HUES48 (cell line): Measurements from ENCODE around the gene TEX11.
"Not testable (repeated sequence)": the region's sequence is repeated elsewhere in the genome, so short reads cannot be mapped to it uniquely, and the experiment has no call there.

Experiments
- H3K27ac ChIP-seq: one replicate; pipeline ENCODE4 v1.7.0; 2013; ENCODE audit warnings: low read depth, low read length, inconsistent platforms
- H3K27me3 ChIP-seq: 2 replicates; pipeline ENCODE4 v1.6.1; 2013; ENCODE audit warnings: mild to moderate bottlenecking, low read length; ENCODE audit not compliant: control insufficient read depth, insufficient read depth
- H3K36me3 ChIP-seq: 2 replicates; pipeline ENCODE4 v1.6.1; 2013; ENCODE audit warnings: low read length; ENCODE audit not compliant: control insufficient read depth, insufficient read depth
- H3K4me1 ChIP-seq: 2 replicates; pipeline ENCODE4 v1.6.1; 2013; ENCODE audit warnings: mild to moderate bottlenecking, low read length; ENCODE audit not compliant: control insufficient read depth, insufficient read depth
- H3K4me3 ChIP-seq: 2 replicates; pipeline ENCODE4 v1.5.1; 2013; ENCODE audit warnings: mild to moderate bottlenecking, low read depth, low read length
- H3K9ac ChIP-seq: 2 replicates; pipeline ENCODE4 v1.6.1; 2013; ENCODE audit warnings: mild to moderate bottlenecking, low read depth, low read length, moderate library complexity
- H3K9me3 ChIP-seq: 2 replicates; pipeline ENCODE4 v1.6.1; 2013; ENCODE audit warnings: low read length; ENCODE audit not compliant: control insufficient read depth, insufficient read depth

Gene TEX11

DNA sequence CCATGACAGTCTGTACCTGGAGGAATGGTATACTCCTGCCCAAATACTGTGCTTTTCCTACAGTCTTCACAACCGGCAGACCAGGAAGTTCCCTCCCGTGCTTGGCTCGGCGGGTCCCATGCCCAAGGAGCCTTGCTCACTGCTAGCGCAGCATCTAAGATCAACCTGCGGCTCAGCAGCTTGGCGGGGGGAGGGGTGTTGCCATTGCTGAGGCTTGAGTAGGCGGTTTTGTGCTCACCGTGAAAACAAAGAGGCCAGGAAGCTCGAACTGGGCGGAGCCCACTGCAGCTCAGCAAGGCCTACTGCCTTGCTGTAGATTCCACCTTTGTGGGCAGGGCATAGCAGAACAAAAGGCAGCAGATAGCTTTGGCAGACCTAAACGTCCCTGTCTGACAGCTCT lies 152.7 kb downstream of the TEX11 start:
- Histone ChIP-seq H3K27me3 (no peaks in the 10 kb centered on the region), H3K9me3 (peaks cover 25% of the 10 kb centered on the region), H3K36me3 (no peaks in the 10 kb centered on the region), H3K9ac (no peak overlapping the region), H3K27ac (no peak overlapping the region), H3K4me3 (no peak overlapping the region), H3K4me1 (no peaks in the 10 kb centered on the region)

DNA sequence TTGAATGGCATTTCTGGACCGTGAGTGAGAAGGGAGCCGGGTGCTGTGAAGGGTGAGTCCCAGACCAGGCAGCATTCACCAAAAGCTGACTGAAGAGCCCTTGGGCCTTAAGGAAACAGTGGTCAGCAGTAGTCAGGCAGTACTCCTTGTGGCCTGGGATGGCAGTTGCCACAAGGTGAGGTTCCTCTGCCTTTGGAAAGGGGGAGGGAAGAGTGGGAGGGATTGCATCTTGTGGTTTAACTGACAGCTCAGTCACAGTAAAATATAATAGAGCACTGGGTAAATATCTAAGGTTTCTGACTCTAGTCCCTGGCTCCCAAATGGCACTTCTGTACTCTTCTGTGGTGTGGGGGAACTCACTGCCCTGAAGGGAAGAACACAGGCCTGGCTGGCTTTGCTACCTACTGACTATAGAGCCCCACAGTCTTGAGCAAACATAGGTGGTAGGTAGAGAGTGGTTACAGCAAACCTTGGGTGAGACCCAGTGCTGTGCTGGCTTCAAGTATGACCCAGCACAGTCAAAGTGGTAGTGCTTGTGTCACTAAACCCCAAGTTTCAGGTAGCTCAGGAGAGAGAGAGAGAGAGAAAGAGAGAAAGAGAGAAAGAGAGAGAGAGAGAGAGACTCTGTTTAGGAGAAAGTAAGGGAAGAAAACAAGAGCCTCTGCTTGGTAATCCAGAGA lies 154.2 kb downstream of the TEX11 start:
- Histone ChIP-seq H3K27ac (no peak overlapping the region), H3K4me1 (no peaks in the 10 kb centered on the region), H3K27me3 (no peaks in the 10 kb centered on the region), H3K9ac (no peak overlapping the region), H3K4me3 (no peak overlapping the region), H3K36me3 (no peaks in the 10 kb centered on the region), H3K9me3 (peaks cover 25% of the 10 kb centered on the region)

DNA sequence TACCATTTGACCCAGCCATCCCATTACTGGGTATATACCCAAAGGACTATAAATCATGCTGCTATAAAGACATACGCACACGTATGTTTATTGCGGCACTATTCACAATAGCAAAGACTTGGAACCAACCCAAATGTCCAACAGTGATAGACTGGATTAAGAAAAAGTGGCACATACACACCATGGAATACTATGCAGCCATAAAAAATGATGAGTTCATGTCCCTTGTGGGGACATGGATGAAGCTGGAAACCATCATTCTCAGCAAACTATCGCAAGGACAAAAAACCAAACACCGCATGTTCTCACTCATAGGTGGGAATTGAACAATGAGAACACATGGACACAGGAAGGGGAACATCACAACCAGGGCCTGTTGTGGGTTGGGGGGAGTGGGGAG lies 174.7 kb downstream of the TEX11 start:
- peaks cover 19% of the 10 kb centered on the region; the same call in 1 of the 2 replicates for H3K9me3 ChIP-seq
- H3K27me3 ChIP-seq, H3K4me1 ChIP-seq, H3K9ac ChIP-seq, H3K4me3 ChIP-seq, H3K27ac ChIP-seq, H3K36me3 ChIP-seq: not testable (repeated sequence)

DNA sequence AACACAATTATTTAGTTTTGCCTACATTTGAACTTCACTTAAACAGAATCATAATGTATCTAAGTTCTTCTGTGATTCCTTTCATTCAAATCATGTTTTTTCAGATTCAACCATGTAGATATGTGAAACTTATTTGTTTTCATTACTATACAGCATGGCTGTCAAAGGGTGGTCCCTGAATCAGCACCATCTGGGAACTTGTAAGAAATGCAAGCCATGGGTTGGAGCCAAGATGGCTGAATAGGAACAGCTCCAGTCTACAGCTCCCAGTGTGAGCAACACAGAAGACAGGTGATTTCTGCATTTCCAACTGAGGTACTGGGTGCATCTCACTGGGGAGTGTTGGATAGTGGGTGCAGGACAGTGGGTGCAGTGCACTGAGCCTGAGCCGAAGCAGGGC lies 180.6 kb downstream of the TEX11 start:
- H3K36me3 ChIP-seq, H3K27ac ChIP-seq, H3K27me3 ChIP-seq, H3K4me1 ChIP-seq, H3K4me3 ChIP-seq, H3K9ac ChIP-seq: not testable (repeated sequence)
- H3K9me3 ChIP-seq: peaks cover 27% of the 10 kb centered on the region

DNA sequence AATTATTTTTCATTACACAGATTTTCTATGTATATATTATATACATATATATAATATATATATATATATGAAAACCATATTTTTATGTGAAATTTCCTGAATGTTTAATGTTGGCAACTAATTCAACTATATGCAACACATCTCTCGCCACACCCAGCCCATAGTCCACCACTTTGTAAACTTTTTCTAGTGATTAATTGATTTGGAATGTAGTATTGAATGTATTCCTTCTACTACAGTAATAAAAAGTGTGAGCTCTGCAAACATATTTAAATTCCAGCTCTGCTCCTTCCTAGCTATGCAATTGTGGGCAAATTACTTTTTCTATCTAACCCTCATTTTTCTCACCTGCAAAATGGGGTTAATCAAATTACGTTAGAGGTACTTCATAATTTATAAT lies 187.8 kb downstream of the TEX11 start:
- Histone ChIP-seq H3K4me1 (no peaks in the 10 kb centered on the region), H3K9ac (no peak overlapping the region), H3K9me3 (peaks cover 31% of the 10 kb centered on the region), H3K4me3 (no peak overlapping the region), H3K27ac (no peak overlapping the region), H3K36me3 (no peaks in the 10 kb centered on the region), H3K27me3 (no peaks in the 10 kb centered on the region)

DNA sequence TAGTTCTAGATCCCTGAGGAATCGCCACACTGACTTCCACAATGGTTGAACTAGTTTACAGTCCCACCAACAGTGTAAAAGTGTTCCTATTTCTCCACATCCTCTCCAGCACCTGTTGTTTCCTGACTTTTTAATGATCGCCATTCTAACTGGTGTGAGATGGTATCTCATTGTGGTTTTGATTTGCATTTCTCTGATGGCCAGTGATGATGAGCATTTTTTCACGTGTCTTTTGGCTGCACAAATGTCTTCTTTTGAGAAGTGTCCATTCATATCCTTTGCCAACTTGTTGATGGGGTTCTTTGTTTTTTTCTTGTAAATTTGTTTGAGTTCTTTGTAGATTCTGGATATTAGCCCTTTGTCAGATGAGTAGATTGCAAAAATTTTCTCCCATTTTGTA lies 197.2 kb downstream of the TEX11 start:
- not testable (repeated sequence) for H3K4me3 ChIP-seq, H3K36me3 ChIP-seq, H3K27ac ChIP-seq, H3K9ac ChIP-seq, H3K4me1 ChIP-seq, H3K27me3 ChIP-seq
- peaks cover 36% of the 10 kb centered on the region for H3K9me3 ChIP-seq

DNA sequence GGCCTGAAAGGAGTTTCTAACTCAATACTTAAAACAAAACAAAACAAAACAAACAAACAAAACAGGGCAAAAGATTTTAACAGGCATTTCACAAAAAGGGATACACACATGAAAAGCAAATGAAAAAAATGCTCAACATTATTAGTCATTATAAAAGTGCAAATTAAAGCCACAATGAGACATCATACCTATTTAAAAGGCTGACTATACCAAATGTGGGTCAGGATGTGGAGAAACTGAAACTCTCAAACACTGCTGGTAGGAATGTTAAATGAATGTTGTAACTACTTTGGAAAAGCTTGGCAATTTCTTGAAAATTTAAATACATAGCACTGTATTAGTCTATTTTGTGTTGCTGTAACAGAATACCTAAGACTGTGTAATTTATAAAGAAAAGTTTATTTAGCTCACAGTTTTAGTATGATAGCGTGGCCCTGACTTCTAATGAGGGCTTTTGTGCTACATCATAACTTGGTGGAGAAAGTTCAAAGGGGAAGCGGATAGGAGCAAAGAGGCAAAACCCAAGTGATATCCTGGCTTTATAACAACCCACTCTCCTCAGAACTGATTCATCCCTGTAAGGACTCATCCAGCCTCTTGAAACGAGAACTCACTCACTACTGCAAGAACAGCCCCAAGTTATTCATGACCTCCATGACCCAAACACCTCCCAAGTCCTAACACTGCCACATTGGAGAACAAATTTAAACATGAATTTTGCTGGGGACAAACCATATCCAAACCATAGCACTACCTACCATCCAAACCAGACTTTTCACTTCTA lies 214.0 kb downstream of the TEX11 start:
- no peak overlapping the region for H3K9ac ChIP-seq
- no peaks in the 10 kb centered on the region for H3K36me3 ChIP-seq
- H3K27ac ChIP-seq: no peak overlapping the region
- H3K9me3 ChIP-seq: peaks cover 43% of the 10 kb centered on the region
- no peaks in the 10 kb centered on the region for H3K27me3 ChIP-seq
- no peak overlapping the region for H3K4me3 ChIP-seq
- H3K4me1 ChIP-seq: no peaks in the 10 kb centered on the region

DNA sequence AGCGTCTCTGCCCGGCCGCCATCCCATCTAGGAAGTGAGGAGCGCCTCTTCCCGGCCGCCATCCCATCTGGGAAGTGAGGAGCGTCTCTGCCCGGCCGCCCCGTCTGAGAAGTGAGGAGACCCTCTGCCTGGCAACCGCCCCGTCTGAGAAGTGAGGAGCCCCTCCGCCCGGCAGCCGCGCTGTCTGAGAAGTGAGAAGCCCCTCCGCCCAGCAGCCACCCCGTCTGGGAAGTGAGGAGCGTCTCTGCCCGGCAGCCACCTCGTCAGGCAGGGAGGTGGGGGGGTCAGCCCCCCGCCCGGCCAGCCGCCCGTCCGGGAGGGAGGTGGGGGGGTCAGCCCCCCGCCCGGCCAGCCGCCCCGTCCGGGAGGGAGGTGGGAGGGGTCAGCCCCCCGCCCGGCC lies 229.1 kb downstream of the TEX11 start:
- not testable (repeated sequence) for H3K27ac ChIP-seq, H3K36me3 ChIP-seq, H3K27me3 ChIP-seq, H3K4me3 ChIP-seq, H3K4me1 ChIP-seq, H3K9ac ChIP-seq
- H3K9me3 ChIP-seq: peaks cover 29% of the 10 kb centered on the region

DNA sequence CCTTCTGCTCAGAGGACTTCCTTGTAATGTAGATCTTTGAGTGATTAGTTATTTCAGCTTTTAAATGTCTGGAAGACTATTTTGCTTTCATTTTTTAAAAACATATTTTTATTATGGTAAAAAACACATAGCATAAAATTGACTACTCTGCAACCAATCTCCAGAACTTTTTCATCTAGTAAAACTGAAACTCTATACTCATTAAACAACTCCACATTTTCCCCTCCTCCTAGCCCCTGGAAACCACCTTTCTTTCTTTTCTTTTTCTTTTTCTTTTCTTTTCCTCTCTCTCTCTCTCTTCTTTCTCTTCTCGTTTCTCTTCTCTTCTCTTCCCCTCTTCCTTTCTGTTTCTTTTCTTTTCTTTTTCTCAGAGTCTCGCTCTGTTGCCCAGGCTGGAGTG lies 233.2 kb downstream of the TEX11 start:
- Histone ChIP-seq H3K27me3 (no peaks in the 10 kb centered on the region), H3K27ac (no peak overlapping the region), H3K36me3 (no peaks in the 10 kb centered on the region), H3K4me1 (no peaks in the 10 kb centered on the region), H3K4me3 (no peak overlapping the region), H3K9ac (no peak overlapping the region), H3K9me3 (peaks cover 20% of the 10 kb centered on the region; the same call in 1 of the 2 replicates)

DNA sequence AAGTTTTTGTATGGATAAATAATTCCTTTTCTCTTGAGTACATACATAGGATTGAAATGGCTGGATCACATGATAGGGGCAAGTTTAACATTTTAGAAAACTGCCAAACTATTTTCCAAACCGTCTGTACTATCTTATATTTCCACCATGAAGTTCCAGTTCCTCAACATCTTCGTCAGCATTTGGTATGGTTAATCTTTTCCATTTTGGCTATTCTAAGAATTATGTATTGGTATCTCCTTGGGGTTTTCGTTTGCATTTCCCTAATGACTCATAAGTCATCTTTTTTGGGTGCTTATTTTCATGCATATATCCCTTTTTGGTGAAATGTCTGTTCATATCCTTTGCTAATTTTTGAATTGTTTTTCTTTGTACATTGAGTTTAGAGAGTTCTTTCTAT lies 236.2 kb downstream of the TEX11 start:
- Histone ChIP-seq H3K9me3 (peaks cover 24% of the 10 kb centered on the region), H3K27me3 (no peaks in the 10 kb centered on the region), H3K9ac (no peak overlapping the region), H3K4me3 (no peak overlapping the region), H3K36me3 (no peaks in the 10 kb centered on the region), H3K4me1 (no peaks in the 10 kb centered on the region), H3K27ac (no peak overlapping the region)

DNA sequence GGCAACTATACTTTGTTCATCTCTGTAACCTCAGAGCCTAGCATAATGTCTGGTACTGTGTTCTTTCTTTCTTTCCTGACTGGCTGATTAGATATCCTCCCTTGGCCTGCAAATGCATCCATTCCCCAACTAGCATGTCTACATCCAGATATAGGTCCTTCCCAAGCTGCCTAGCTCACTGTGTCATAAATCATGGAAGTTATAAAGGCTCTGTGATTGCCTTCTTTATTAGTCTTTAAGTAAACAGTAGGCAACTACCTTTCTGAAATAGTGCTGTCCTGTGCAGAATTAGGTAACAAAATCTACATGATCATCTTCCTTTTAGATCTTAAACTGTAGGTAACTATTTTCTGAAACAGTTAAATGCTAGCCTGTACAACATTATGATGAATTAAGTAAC lies 239.4 kb downstream of the TEX11 start:
- H3K27me3 ChIP-seq: no peaks in the 10 kb centered on the region
- H3K4me1 ChIP-seq: no peaks in the 10 kb centered on the region
- H3K4me3 ChIP-seq: no peak overlapping the region
- H3K36me3 ChIP-seq: no peaks in the 10 kb centered on the region
- H3K27ac ChIP-seq: no peak overlapping the region
- peaks cover 16% of the 10 kb centered on the region for H3K9me3 ChIP-seq
- H3K9ac ChIP-seq: no peak overlapping the region
